Neural cell (in vitro differentiated cells): ENCODE measurements around the gene SPDEF. TPM values are rescaled to one million over a fixed set of nuclear protein-coding genes. Genes with fewer than 3 reads are reported as not detected.

Experiments
- H2AFZ ChIP-seq: fragments of 200-600, 300-800 bp; sonication (generic), shearing (Covaris generic); 2 replicates; pipeline ENCODE4 v1.6.0; 2014; ENCODE audit warnings: low read depth, mild to moderate bottlenecking, antibody characterized with exemption, low read length, moderate library complexity
- H3F3A ChIP-seq: fragments of 200-600 bp; shearing (Covaris generic); 2 replicates; pipeline ENCODE4 v1.6.1; 2016; ENCODE audit warnings: mild to moderate bottlenecking, moderate library complexity, mixed read lengths, antibody characterized with exemption, low read length; ENCODE audit not compliant: insufficient read depth, poor library complexity, severe bottlenecking
- H3K27ac ChIP-seq: fragments of 200-600, 300-800 bp; sonication (generic), shearing (Covaris generic); 2 replicates; pipeline ENCODE4 v1.5.1; 2014; ENCODE audit warnings: mild to moderate bottlenecking, low read length, moderate library complexity
- H3K27me3 ChIP-seq: fragments of 300-800, 200-600 bp; sonication (generic), shearing (Covaris generic); 2 replicates; pipeline ENCODE4 v1.6.0; 2014; ENCODE audit warnings: mild to moderate bottlenecking, low read depth, low read length, moderate library complexity; ENCODE audit not compliant: insufficient read depth
- H3K36me3 ChIP-seq: fragments of 300-800, 200-600 bp; sonication (generic), shearing (Covaris generic); 2 replicates; pipeline ENCODE4 v1.5.1; 2014; ENCODE audit warnings: mild to moderate bottlenecking, antibody characterized with exemption, low read length, moderate library complexity; ENCODE audit not compliant: insufficient read depth
- H3K4me2 ChIP-seq: fragments of 300-800, 200-600 bp; sonication (generic), shearing (Covaris generic); 2 replicates; pipeline ENCODE4 v1.6.0; 2014; ENCODE audit warnings: mild to moderate bottlenecking, low read length
- H3K4me3 ChIP-seq: fragments of 300-800, 200-600 bp; sonication (generic), shearing (Covaris generic); 2 replicates; pipeline ENCODE4 v1.5.1; 2014; ENCODE audit warnings: mild to moderate bottlenecking, low read length, moderate library complexity
- H3K79me2 ChIP-seq: fragments of 200-600 bp; shearing (Covaris generic); replicated peaks from 2 replicates; pipeline ENCODE4 v1.6.0; 2014; ENCODE audit warnings: mild to moderate bottlenecking, low read length, moderate library complexity; ENCODE audit not compliant: insufficient read depth
- H3K9ac ChIP-seq: fragments of 300-800, 200-600 bp; sonication (generic), shearing (Covaris generic); 2 replicates; pipeline ENCODE4 v1.6.1; 2016; ENCODE audit warnings: mild to moderate bottlenecking, low read length, mixed read lengths
- H3K9me2 ChIP-seq: fragments of 200-600 bp; shearing (Covaris generic); 2 replicates; pipeline ENCODE4 v1.6.1; 2016; ENCODE audit warnings: mild to moderate bottlenecking, low read length, mixed read lengths; ENCODE audit not compliant: insufficient read depth
- H3K9me3 ChIP-seq: fragments of 200-600, 300-800 bp; sonication (generic), shearing (Covaris generic); 2 replicates; pipeline ENCODE4 v1.6.1; 2016; ENCODE audit warnings: mild to moderate bottlenecking, mixed run types, low read length, moderate library complexity, mixed read lengths
- H4K20me1 ChIP-seq: fragments of 200-600 bp; shearing (Covaris generic); 2 replicates; pipeline ENCODE4 v1.6.1; 2016; ENCODE audit warnings: mild to moderate bottlenecking, mixed run types; ENCODE audit not compliant: insufficient read depth
- EP300 ChIP-seq: fragments of 450-650 bp; conservative IDR thresholded peaks from 2 replicates; pipeline ENCODE4 v1.6.1; 2014; ENCODE audit warnings: antibody characterized with exemption, mild to moderate bottlenecking, moderate library complexity; ENCODE audit not compliant: poor library complexity, severe bottlenecking
- EZH2 ChIP-seq: fragments of 200-600, 300-800 bp; shearing (Covaris generic), sonication (generic); IDR thresholded peaks from 2 replicates; pipeline ENCODE4 v1.6.1; 2014; ENCODE audit warnings: antibody characterized with exemption, low read length, borderline replicate concordance, mild to moderate bottlenecking; ENCODE audit not compliant: insufficient read depth, poor library complexity, severe bottlenecking
- MXI1 ChIP-seq: fragments of 450-650 bp; conservative IDR thresholded peaks from 2 replicates; pipeline ENCODE4 v1.6.1; 2014; ENCODE audit warnings: antibody characterized with exemption, mild to moderate bottlenecking; ENCODE audit not compliant: poor library complexity, severe bottlenecking
- POLR2AphosphoS5 ChIP-seq: IDR thresholded peaks from 2 replicates; pipeline ENCODE4 v1.6.1; 2012
- RAD21 ChIP-seq: fragments of 450-650 bp; conservative IDR thresholded peaks from 2 replicates; pipeline ENCODE4 v1.6.1; 2014; ENCODE audit warnings: antibody characterized with exemption, mild to moderate bottlenecking, moderate library complexity
- SMC3 ChIP-seq: fragments of 450-650 bp; conservative IDR thresholded peaks from 2 replicates; pipeline ENCODE4 v1.6.1; 2014; ENCODE audit warnings: antibody characterized with exemption, mild to moderate bottlenecking, moderate library complexity; ENCODE audit not compliant: poor library complexity
- TAF1 ChIP-seq: IDR thresholded peaks from 2 replicates; pipeline ENCODE4 v1.6.1; 2012; ENCODE audit warnings: low read depth
- polyA plus RNA-seq: library from polyadenylated mRNA; depleted of rRNA; stranded (reverse); fragments of >200 nt; gene quantifications from 2 replicates; pipeline ENCODE4 v1.2.3, GENCODE V29; 2014
- TF ChIP-seq, protein P1 (sequence below): fragments of 450-650 bp; IDR thresholded peaks from 2 replicates; pipeline ENCODE4 v1.5.1; 2014; ENCODE audit warnings: antibody characterized with exemption, mild to moderate bottlenecking, moderate library complexity; ENCODE audit not compliant: poor library complexity, severe bottlenecking
- TF ChIP-seq, protein P2 (sequence below): IDR thresholded peaks from 2 replicates; pipeline ENCODE4 v1.6.1; 2012; ENCODE audit warnings: borderline replicate concordance

Gene SPDEF
- polyA plus RNA-seq, 1 donor from 2014 or later: 0.36 TPM

DNA sequence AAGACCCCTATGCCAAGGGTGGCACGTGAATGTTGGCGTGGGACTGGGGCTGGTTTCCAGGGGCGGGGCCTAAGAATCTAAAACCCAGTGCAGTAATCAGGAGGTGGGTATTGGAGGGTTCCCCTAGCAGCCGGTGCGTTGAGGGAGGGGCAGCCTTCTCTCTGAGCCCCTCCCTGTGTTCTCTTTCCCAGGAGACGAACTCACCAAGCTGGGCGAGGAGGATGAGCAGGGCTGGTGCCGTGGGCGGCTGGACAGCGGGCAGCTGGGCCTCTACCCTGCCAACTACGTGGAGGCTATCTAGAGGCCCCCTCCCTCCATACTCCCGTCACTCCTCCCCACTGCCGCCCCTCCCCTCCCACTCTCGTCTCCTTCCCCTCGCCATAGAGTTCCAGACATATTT lies 23.9 kb downstream of the SPDEF start:
- no peaks in the 10 kb centered on the region for H3K79me2 ChIP-seq
- H3K9me2 ChIP-seq: no peaks in the 10 kb centered on the region
- no peak overlapping the region for H3K4me3 ChIP-seq
- no peaks in the 10 kb centered on the region for H3K36me3 ChIP-seq
- no peaks in the 10 kb centered on the region for H3K9me3 ChIP-seq
- no peaks in the 10 kb centered on the region for H4K20me1 ChIP-seq
- no peaks in the 10 kb centered on the region for H3K27me3 ChIP-seq
- TF ChIP-seq TAF1 (no peak), EP300 (no peak), RAD21 (no peak), POLR2AphosphoS5 (no peak), MXI1 (no peak), SMC3 (no peak), EZH2 (no peak)
- TF ChIP-seq, protein P1, sequence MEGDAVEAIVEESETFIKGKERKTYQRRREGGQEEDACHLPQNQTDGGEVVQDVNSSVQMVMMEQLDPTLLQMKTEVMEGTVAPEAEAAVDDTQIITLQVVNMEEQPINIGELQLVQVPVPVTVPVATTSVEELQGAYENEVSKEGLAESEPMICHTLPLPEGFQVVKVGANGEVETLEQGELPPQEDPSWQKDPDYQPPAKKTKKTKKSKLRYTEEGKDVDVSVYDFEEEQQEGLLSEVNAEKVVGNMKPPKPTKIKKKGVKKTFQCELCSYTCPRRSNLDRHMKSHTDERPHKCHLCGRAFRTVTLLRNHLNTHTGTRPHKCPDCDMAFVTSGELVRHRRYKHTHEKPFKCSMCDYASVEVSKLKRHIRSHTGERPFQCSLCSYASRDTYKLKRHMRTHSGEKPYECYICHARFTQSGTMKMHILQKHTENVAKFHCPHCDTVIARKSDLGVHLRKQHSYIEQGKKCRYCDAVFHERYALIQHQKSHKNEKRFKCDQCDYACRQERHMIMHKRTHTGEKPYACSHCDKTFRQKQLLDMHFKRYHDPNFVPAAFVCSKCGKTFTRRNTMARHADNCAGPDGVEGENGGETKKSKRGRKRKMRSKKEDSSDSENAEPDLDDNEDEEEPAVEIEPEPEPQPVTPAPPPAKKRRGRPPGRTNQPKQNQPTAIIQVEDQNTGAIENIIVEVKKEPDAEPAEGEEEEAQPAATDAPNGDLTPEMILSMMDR: no peak
- TF ChIP-seq, protein P2, sequence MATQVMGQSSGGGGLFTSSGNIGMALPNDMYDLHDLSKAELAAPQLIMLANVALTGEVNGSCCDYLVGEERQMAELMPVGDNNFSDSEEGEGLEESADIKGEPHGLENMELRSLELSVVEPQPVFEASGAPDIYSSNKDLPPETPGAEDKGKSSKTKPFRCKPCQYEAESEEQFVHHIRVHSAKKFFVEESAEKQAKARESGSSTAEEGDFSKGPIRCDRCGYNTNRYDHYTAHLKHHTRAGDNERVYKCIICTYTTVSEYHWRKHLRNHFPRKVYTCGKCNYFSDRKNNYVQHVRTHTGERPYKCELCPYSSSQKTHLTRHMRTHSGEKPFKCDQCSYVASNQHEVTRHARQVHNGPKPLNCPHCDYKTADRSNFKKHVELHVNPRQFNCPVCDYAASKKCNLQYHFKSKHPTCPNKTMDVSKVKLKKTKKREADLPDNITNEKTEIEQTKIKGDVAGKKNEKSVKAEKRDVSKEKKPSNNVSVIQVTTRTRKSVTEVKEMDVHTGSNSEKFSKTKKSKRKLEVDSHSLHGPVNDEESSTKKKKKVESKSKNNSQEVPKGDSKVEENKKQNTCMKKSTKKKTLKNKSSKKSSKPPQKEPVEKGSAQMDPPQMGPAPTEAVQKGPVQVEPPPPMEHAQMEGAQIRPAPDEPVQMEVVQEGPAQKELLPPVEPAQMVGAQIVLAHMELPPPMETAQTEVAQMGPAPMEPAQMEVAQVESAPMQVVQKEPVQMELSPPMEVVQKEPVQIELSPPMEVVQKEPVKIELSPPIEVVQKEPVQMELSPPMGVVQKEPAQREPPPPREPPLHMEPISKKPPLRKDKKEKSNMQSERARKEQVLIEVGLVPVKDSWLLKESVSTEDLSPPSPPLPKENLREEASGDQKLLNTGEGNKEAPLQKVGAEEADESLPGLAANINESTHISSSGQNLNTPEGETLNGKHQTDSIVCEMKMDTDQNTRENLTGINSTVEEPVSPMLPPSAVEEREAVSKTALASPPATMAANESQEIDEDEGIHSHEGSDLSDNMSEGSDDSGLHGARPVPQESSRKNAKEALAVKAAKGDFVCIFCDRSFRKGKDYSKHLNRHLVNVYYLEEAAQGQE: no peak
- no peak overlapping the region for H3K9ac ChIP-seq
- no peak overlapping the region for H2AFZ ChIP-seq
- H3F3A ChIP-seq: no peaks in the 10 kb centered on the region
- H3K4me2 ChIP-seq: no peak overlapping the region
- no peak overlapping the region for H3K27ac ChIP-seq

DNA sequence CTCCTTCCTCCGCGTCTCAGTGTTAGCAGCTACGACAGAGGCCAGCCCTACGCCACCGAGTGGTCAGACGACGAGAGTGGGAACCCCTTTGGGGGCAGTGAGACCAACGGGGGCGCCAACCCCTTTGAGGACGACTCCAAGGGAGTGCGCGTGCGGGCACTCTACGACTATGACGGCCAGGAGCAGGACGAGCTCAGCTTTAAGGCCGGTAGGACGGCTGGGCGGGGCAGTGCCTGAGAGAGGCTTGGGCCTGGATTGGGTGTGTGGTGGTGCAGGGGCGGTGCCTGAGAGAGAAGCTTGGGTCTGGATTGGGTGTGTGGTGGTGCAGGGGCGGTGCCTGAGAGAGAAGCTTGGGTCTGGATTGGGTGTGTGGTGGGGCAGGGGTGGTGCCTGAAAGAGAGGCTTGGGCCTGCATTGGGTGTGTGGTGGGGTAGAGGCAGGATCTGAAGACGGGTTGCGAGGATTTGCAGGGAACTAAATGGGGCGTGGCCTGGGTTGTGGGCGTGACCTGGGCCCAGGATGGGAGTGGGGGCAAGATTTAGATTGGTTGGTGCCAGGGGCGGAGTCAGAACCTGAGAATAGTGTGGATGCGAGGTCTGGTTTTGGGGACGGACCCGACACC lies 24.4 kb downstream of the SPDEF start:
- H4K20me1 ChIP-seq: no peaks in the 10 kb centered on the region
- no peak overlapping the region for H3K27ac ChIP-seq
- no peaks in the 10 kb centered on the region for H3K36me3 ChIP-seq
- H2AFZ ChIP-seq: no peak overlapping the region
- H3K79me2 ChIP-seq: no peaks in the 10 kb centered on the region
- H3F3A ChIP-seq: no peaks in the 10 kb centered on the region
- no peak overlapping the region for H3K4me3 ChIP-seq
- TF ChIP-seq POLR2AphosphoS5 (no peak), EP300 (no peak), MXI1 (no peak), RAD21 (no peak), TAF1 (no peak), EZH2 (no peak), SMC3 (no peak)
- TF ChIP-seq, protein P2: no peak
- TF ChIP-seq, protein P1: no peak
- H3K4me2 ChIP-seq: no peak overlapping the region
- H3K9me3 ChIP-seq: no peaks in the 10 kb centered on the region
- H3K9ac ChIP-seq: no peak overlapping the region
- no peaks in the 10 kb centered on the region for H3K27me3 ChIP-seq
- no peaks in the 10 kb centered on the region for H3K9me2 ChIP-seq
